ENCODE measurements around the gene ITIH5.

- no peak for TF ChIP-seq POLR2A (IDR thresholded peaks at IDR 0.05)
- no peak for TF ChIP-seq CTCF (IDR thresholded peaks at IDR 0.05)
Measured at GRCh38 chr10:7626283-7626682, 40.5 kb downstream of the ITIH5 start.
